Adrenal gland (tissue), 5 donors: Measurements from ENCODE around the gene SMAGP.

Experiments
- POLR2A ChIP-seq, 2 donors: fragments of 450-650 bp; IDR thresholded peaks; one replicate each; pipeline ENCODE4 v1.6.1; 2017; ENCODE audit warnings: antibody characterized with exemption in 2 of 2, mild to moderate bottlenecking in 2 of 2, moderate library complexity in 1 of 2
- TF ChIP-seq, protein P1 (sequence below), 6 experiments: fragments of 450-650 bp in 4 of 6; fragments of 200-600 bp in 2 of 6; sonication (generic) in 1 of 6; IDR thresholded peaks; 1 replicate in 5 of 6; 2 replicates in 1 of 6; pipeline versions ENCODE4 v1.5.1 to v1.8.0; 2016 to 2021; ENCODE audit warnings: antibody characterized with exemption in 6 of 6, mild to moderate bottlenecking in 2 of 6, moderate library complexity in 1 of 6
- donor health status: DM: no; HTN: no; CAD: no.

DNA sequence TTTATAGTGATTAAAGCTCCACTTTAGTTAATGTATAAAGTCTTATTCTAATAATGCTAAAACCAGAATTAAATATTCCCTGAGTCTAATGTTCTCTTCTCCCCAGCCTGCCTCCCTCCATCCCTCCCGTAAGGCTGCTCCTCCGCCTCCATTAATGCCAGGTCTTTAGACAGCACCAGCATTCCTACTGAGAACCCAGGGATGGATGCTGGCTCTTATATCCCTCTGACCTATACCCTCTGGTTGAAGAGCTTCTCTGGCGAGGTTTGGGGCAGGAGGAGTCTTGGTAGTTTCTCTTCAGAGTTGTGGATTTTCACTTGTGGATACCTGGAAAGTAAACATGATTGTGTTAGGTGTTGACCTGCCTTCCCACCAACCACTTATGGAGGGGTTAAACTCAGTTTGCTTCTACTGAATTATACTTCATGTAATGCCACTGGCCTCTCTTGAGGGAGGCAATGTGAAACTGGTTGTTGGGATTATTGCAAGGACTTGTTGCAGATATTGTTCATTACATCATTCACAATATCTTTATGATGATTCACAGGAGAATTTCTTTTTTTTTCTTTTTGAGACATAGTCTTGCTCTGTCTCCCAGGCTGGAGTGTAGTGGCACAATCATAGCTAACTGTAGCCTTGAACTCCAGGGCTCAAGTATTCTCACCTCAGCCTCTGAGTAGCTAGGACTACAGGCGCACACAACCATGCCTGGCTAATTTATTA, 11.1 kb upstream of the SMAGP start:
- TF ChIP-seq, protein P1, sequence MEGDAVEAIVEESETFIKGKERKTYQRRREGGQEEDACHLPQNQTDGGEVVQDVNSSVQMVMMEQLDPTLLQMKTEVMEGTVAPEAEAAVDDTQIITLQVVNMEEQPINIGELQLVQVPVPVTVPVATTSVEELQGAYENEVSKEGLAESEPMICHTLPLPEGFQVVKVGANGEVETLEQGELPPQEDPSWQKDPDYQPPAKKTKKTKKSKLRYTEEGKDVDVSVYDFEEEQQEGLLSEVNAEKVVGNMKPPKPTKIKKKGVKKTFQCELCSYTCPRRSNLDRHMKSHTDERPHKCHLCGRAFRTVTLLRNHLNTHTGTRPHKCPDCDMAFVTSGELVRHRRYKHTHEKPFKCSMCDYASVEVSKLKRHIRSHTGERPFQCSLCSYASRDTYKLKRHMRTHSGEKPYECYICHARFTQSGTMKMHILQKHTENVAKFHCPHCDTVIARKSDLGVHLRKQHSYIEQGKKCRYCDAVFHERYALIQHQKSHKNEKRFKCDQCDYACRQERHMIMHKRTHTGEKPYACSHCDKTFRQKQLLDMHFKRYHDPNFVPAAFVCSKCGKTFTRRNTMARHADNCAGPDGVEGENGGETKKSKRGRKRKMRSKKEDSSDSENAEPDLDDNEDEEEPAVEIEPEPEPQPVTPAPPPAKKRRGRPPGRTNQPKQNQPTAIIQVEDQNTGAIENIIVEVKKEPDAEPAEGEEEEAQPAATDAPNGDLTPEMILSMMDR (IDR thresholded peaks at IDR 0.05), result no peak
- no peak for TF ChIP-seq POLR2A (IDR thresholded peaks at IDR 0.05)
